ENCODE data around the gene DAZAP1.

DAZAP1 gene

GRCh38 chr19:1396019-1396767, 11.2 kb upstream of the DAZAP1 start:
- H3K36me3 ChIP-seq (ENCODE audit: insufficient read depth, low read length), result peaks cover 3% of the 10 kb centered on the region; the same call in 1 of the 2 replicates

GRCh38 chr19:1396768-1397679, 10.4 kb upstream of the DAZAP1 start:
- H3K27me3 ChIP-seq (ENCODE audit: insufficient read depth, low read length, poor library complexity, severe bottlenecking), result no peaks in the 10 kb centered on the region
- no peak overlapping the region for H3K9ac ChIP-seq (ENCODE audit: low read depth, low read length, poor library complexity, severe bottlenecking)
- H4K20me1 ChIP-seq (ENCODE audit: insufficient read depth, low read length, poor library complexity, severe bottlenecking), result peaks cover 9% of the 10 kb centered on the region
- no peak overlapping the region for H2AFZ ChIP-seq (ENCODE audit: low read length)
- no peak overlapping the region for H3K4me3 ChIP-seq (ENCODE audit: low read length, poor library complexity, severe bottlenecking)
- H3K36me3 ChIP-seq (ENCODE audit: insufficient read depth, low read length), result peaks cover 3% of the 10 kb centered on the region; the same call in 1 of the 2 replicates
- TF ChIP-seq CTCF (conservative IDR thresholded peaks at IDR 0.05; ENCODE audit: low read length), result no peak
- no peak for TF ChIP-seq EZH2phosphoT487 (IDR thresholded peaks at IDR 0.05; ENCODE audit: borderline replicate concordance)
- H3F3A ChIP-seq (ENCODE audit: low read depth), result no peaks in the 10 kb centered on the region
- H3K4me2 ChIP-seq (ENCODE audit: low read depth, low read length, poor library complexity, severe bottlenecking), result no peak overlapping the region
- H3K9me3 ChIP-seq (ENCODE audit: insufficient read depth, low read depth, low read length), result no peaks in the 10 kb centered on the region
- peaks cover 16% of the 10 kb centered on the region for H3K79me2 ChIP-seq (ENCODE audit: insufficient read depth, low read length)
- peaks cover 13% of the 10 kb centered on the region for H3K4me1 ChIP-seq (ENCODE audit: insufficient read depth, low read length, poor library complexity, severe bottlenecking)
- no peaks in the 10 kb centered on the region for H3K9me2 ChIP-seq (replicated peaks; ENCODE audit: low read depth, low read length)

More at GRCh38 chr19:1396019-1396767, 11.2 kb upstream of the DAZAP1 start:
- Histone ChIP-seq H3K9me2 (replicated peaks; ENCODE audit: low read depth, low read length) (no peaks in the 10 kb centered on the region), H3K4me3 (ENCODE audit: low read length, poor library complexity, severe bottlenecking) (no peak overlapping the region), H3K4me1 (ENCODE audit: insufficient read depth, low read length, poor library complexity, severe bottlenecking) (peaks cover 10% of the 10 kb centered on the region), H4K20me1 (ENCODE audit: insufficient read depth, low read length, poor library complexity, severe bottlenecking) (peaks cover 9% of the 10 kb centered on the region), H3K9me3 (ENCODE audit: insufficient read depth, low read depth, low read length) (no peaks in the 10 kb centered on the region), H3F3A (ENCODE audit: low read depth) (no peaks in the 10 kb centered on the region), H3K4me2 (ENCODE audit: low read depth, low read length, poor library complexity, severe bottlenecking) (no peak overlapping the region), H3K27me3 (ENCODE audit: insufficient read depth, low read length, poor library complexity, severe bottlenecking) (no peaks in the 10 kb centered on the region), H3K79me2 (ENCODE audit: insufficient read depth, low read length) (peaks cover 16% of the 10 kb centered on the region), H2AFZ (ENCODE audit: low read length) (no peak overlapping the region), H3K9ac (ENCODE audit: low read depth, low read length, poor library complexity, severe bottlenecking) (no peak overlapping the region)
- TF ChIP-seq CTCF (conservative IDR thresholded peaks at IDR 0.05; ENCODE audit: low read length) (no peak), EZH2phosphoT487 (IDR thresholded peaks at IDR 0.05; ENCODE audit: borderline replicate concordance) (no peak)

- no peak for TF ChIP-seq CTCF (conservative IDR thresholded peaks at IDR 0.05; ENCODE audit: low read length)
- no peak for TF ChIP-seq EZH2phosphoT487 (IDR thresholded peaks at IDR 0.05; ENCODE audit: borderline replicate concordance)
- H3K9ac ChIP-seq (ENCODE audit: low read depth, low read length, poor library complexity, severe bottlenecking), result no peak overlapping the region
- peaks cover 9% of the 10 kb centered on the region for H4K20me1 ChIP-seq (ENCODE audit: insufficient read depth, low read length, poor library complexity, severe bottlenecking)
- H3K4me2 ChIP-seq (ENCODE audit: low read depth, low read length, poor library complexity, severe bottlenecking), result no peak overlapping the region
- peaks cover 13% of the 10 kb centered on the region for H3K4me1 ChIP-seq (ENCODE audit: insufficient read depth, low read length, poor library complexity, severe bottlenecking)
- H3K9me3 ChIP-seq (ENCODE audit: insufficient read depth, low read depth, low read length), result no peaks in the 10 kb centered on the region
- no peaks in the 10 kb centered on the region for H3F3A ChIP-seq (ENCODE audit: low read depth)
- peaks cover 16% of the 10 kb centered on the region for H3K79me2 ChIP-seq (ENCODE audit: insufficient read depth, low read length)
- no peaks in the 10 kb centered on the region; the same call in 1 of the 2 replicates for H3K36me3 ChIP-seq (ENCODE audit: insufficient read depth, low read length)
- H2AFZ ChIP-seq (ENCODE audit: low read length), result no peak overlapping the region
- no peaks in the 10 kb centered on the region for H3K27me3 ChIP-seq (ENCODE audit: insufficient read depth, low read length, poor library complexity, severe bottlenecking)
- H3K9me2 ChIP-seq (replicated peaks; ENCODE audit: low read depth, low read length), result no peaks in the 10 kb centered on the region
- no peak overlapping the region for H3K4me3 ChIP-seq (ENCODE audit: low read length, poor library complexity, severe bottlenecking)
These were observed 9.5 kb upstream of the DAZAP1 start for GRCh38 chr19:1397838-1398237.

All from Loucy (cell line).